CD4-positive, alpha-beta T cell treated with Interferon alpha-2 for 1 hour (primary cell): ENCODE measurements around the gene TRMT6.

Experiments
- DNase-seq, 2 donors: peaks; one replicate each; pipeline ENCODE4 v3.0.0-alpha.2; 2020 to 2022

Gene TRMT6

DNA sequence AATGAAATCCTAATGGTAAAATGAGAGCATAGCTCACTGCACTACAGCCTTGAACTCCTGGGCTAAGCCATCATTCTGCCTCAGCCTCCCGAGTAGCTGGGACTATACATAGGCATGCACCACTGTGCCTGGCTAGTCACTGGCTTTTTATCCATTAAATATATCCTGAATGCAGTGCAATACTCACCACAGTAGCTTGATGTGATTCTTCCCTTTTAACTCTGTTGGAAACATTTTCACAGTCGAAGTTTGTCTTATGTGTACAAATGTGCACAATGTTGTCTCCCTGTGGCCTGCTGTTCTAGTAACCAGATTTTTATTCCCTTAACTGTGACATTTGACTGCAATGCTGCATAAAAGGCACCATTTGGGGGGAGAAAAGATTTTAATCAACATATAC is 56.7 kb downstream of the TRMT6 start:
- DNase-seq = no peak

DNA sequence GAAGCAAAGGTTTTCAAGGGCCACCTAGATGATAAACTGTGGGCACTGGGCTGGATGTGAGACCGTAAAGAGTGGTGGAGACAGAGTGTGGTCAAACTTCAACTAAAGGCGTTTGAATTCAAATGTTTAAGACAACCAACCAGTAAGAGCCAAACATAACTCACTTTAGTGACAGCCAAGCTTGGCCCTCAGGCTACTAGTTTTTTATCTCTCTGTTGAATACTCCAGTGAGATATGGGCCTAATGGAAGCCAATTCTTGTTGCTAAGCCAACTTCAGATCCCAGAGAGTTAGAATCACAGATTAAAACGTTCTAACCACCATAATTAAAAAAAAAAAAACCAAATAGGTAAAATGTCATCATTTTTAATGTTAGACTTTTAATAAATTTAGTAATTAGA is 57.3 kb downstream of the TRMT6 start:
- no peak for DNase-seq

DNA sequence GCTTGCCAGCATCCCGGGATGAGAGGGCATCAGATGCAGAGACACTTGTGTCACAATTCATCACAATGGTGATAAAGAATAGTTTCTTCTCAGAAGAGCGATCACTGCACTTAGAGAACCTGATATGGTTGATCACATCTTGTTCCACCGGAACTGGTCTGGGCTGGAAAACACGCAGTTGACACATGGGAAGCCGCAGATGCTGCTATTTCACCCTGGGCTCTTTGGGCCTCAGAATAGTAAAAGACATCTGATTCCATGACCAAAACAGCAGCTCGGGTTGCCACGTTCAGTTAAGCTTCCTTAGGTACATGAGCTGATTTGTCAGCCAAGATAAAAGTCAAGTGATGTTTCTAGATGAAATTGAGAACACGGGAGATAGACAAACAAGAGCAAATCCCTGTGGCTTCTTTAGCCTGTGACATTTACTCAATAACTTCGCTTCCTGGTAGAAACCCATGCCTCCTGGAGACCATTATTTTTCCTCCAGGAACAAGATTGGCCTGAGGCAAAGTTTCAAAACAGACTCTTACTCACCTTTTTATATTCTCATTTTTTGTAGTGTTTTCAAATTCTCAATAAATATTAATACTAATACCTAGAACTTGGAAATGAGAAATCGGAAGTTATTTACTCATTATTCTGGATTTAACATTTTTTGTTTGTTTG is 59.4 kb downstream of the TRMT6 start:
- no peak for DNase-seq

DNA sequence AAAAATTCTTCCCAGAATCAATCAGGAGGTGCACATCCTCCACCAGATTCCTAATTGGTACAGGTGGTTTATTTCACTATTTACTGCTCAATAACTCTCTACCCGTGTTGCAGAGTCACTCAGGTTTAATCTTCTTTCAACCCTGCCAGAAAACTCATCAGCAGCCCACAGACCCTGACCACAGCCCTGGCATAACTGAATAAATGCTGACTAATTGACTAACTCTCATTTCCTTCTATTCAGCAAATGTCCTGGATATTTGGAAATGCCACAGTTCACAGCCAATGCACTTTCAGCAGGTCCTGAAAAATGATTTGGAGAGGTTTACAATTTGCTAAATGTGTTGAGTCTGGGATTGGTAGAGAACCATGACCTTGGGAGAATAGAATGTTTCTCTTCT is 62.3 kb downstream of the TRMT6 start:
- DNase-seq = no peak

GRCh38 chr20:5887386-5887785 is 62.9 kb downstream of the TRMT6 start:
- DNase-seq = no peak
